MM.1S (cell line): ENCODE data around the gene PIP4K2A.
A peak's percentile ranks its signal among the peaks of the same experiment; 100 is the strongest.

Experiments used
- DNase-seq: peaks from one replicate; pipeline ENCODE4 v3.0.0-alpha.2; 2015
- H2AFZ ChIP-seq: fragments of 300-600 bp; sonication (generic); 2 replicates; pipeline ENCODE4 v1.6.0; 2016; ENCODE audit warnings: antibody characterized with exemption, low read length
- H3F3A ChIP-seq: fragments of 300-600 bp; sonication (generic); 2 replicates; pipeline ENCODE4 v1.6.1; 2016; ENCODE audit warnings: mild to moderate bottlenecking, antibody characterized with exemption, low read length, moderate library complexity, mixed read lengths; ENCODE audit not compliant: insufficient read depth
- H3K27ac ChIP-seq: fragments of 300-600 bp; sonication (generic); 2 replicates; pipeline ENCODE4 v1.5.1; 2016; ENCODE audit warnings: mild to moderate bottlenecking, low read length
- H3K27me3 ChIP-seq: fragments of 300-600 bp; sonication (generic); replicated peaks from 2 replicates; pipeline ENCODE4 v1.6.0; 2016; ENCODE audit warnings: low read length; ENCODE audit not compliant: insufficient read depth
- H3K36me3 ChIP-seq: fragments of 300-600 bp; sonication (generic); replicated peaks from 2 replicates; pipeline ENCODE4 v1.6.1; 2016; ENCODE audit warnings: mild to moderate bottlenecking, low read length, mixed read lengths; ENCODE audit not compliant: insufficient read depth
- H3K4me1 ChIP-seq: fragments of 300-600 bp; sonication (generic); 2 replicates; pipeline ENCODE4 v1.6.1; 2016; ENCODE audit warnings: low read length, mixed read lengths
- H3K4me2 ChIP-seq: fragments of 300-600 bp; sonication (generic); 2 replicates; pipeline ENCODE4 v1.6.0; 2016; ENCODE audit warnings: low read depth, low read length
- H3K4me3 ChIP-seq: fragments of 300-600 bp; sonication (generic); 2 replicates; pipeline ENCODE4 v1.5.1; 2016; ENCODE audit warnings: low read length, mixed read lengths
- H3K79me2 ChIP-seq: fragments of 300-600 bp; sonication (generic); 2 replicates; pipeline ENCODE4 v1.6.1; 2016; ENCODE audit warnings: mixed run types, low read length, mixed read lengths
- H3K9ac ChIP-seq: fragments of 300-600 bp; sonication (generic); 2 replicates; pipeline ENCODE4 v1.6.1; 2016; ENCODE audit warnings: low read length, mixed read lengths
- H3K9me2 ChIP-seq: fragments of 300-600 bp; sonication (generic); replicated peaks from 2 replicates; pipeline ENCODE4 v1.6.1; 2016; ENCODE audit warnings: mild to moderate bottlenecking, low read length, mixed read lengths; ENCODE audit not compliant: insufficient read depth
- H3K9me3 ChIP-seq: fragments of 300-600 bp; sonication (generic); replicated peaks from 2 replicates; pipeline ENCODE4 v1.6.1; 2016; ENCODE audit warnings: mild to moderate bottlenecking, low read length, mixed read lengths; ENCODE audit not compliant: insufficient read depth
- H4K20me1 ChIP-seq: fragments of 300-600 bp; sonication (generic); 2 replicates; pipeline ENCODE4 v1.6.1; 2016; ENCODE audit warnings: mild to moderate bottlenecking, low read length, moderate library complexity, mixed read lengths; ENCODE audit not compliant: insufficient read depth
- EZH2 ChIP-seq: fragments of 300-600 bp; sonication (generic); optimal IDR thresholded peaks from 2 replicates; pipeline ENCODE3; 2017; ENCODE audit warnings: low read depth, mild to moderate bottlenecking, antibody characterized with exemption, low read length, mixed read lengths
- EZH2phosphoT487 ChIP-seq: fragments of 300-600 bp; sonication (generic); IDR thresholded peaks from 2 replicates; pipeline ENCODE4 v1.6.1; 2018; ENCODE audit warnings: antibody characterized with exemption, low read length
- TF ChIP-seq, protein P1 (sequence below): fragments of 300-600 bp; sonication (generic); IDR thresholded peaks from 2 replicates; pipeline ENCODE4 v1.5.1; 2016; ENCODE audit warnings: antibody characterized with exemption, low read length, mixed read lengths

PIP4K2A gene

DNA sequence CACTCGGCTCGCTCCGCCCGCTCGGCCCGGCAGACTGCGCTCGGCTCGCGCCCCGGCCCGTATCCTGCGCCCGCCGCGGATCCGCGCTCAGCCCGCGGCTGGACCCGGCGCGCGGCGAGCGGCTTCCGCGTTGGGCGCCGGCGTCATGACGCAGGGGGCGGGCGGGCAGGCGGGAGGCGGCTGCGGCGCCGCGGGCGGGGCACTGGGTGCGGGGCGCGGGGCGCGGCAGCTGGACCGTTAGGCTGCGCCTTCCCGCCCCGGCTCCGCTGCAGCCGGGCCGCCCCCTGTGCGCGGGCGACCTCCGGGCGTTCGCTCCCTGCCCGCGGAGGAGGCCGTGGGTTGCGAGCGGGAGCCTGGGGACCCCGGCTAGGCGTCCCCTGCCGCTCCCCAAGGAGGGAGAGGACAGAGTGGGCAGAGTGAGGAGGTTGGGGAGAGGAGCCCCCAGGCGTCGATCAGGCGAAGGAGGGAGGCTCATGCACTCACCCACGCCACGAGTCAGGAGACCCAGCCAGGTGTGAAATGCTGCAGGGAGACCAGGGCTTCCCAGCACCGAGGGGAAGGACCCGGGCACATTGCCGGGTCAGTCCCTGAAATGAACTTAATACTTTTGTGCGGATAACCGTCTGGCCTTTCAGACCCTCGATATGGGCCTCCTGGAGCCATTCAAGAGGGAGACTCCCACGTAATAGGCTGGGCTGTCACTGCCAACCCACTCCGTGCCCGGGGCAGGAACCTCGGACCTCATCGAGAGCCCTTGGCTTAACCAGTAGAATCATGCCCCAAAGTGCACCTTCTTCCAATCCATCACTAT lies at the start of gene PIP4K2A:
TSS of gene PIP4K2A (minus strand) at position 100 of the 811 bp plus-strand sequence. CDS start 252 bp downstream, outside the sequence.
- Histone ChIP-seq H3K4me3 (peak within 1 kb of the TSS; percentile 96), H3K4me2 (peak within 1 kb of the TSS; percentile 91), H3K27ac (peak within 1 kb of the TSS; percentile 59; the same call in 1 of the 2 replicates), H3K9me3 (no peaks in the 10 kb centered on the region), H3K79me2 (peaks cover 44% of the 10 kb centered on the region), H3K9ac (peak within 1 kb of the TSS; percentile 81), H3K27me3 (no peaks in the 10 kb centered on the region), H3F3A (no peaks in the 10 kb centered on the region), H3K36me3 (no peaks in the 10 kb centered on the region), H4K20me1 (peaks cover 3% of the 10 kb centered on the region; the same call in 1 of the 2 replicates), H3K4me1 (0 out of 2 replicates have a peak, but pooled peaks cover 12% of the 10 kb centered on the region), H2AFZ (peak within 1 kb of the TSS; percentile 100), H3K9me2 (no peaks in the 10 kb centered on the region)
- TF ChIP-seq EZH2phosphoT487: no peak
- peak; percentile 80 for DNase-seq

- DNase-seq: no peak
- Histone ChIP-seq H3K4me2 (no peak overlapping the region), H3K36me3 (no peaks in the 10 kb centered on the region), H3K9me2 (no peaks in the 10 kb centered on the region), H3F3A (no peaks in the 10 kb centered on the region), H3K27me3 (no peaks in the 10 kb centered on the region), H3K27ac (no peak overlapping the region), H3K9ac (no peak overlapping the region), H3K79me2 (no peaks in the 10 kb centered on the region), H3K4me1 (no peaks in the 10 kb centered on the region), H2AFZ (no peak overlapping the region), H4K20me1 (no peaks in the 10 kb centered on the region), H3K9me3 (no peaks in the 10 kb centered on the region), H3K4me3 (no peak overlapping the region)
- TF ChIP-seq EZH2: no peak
- TF ChIP-seq, protein P1, sequence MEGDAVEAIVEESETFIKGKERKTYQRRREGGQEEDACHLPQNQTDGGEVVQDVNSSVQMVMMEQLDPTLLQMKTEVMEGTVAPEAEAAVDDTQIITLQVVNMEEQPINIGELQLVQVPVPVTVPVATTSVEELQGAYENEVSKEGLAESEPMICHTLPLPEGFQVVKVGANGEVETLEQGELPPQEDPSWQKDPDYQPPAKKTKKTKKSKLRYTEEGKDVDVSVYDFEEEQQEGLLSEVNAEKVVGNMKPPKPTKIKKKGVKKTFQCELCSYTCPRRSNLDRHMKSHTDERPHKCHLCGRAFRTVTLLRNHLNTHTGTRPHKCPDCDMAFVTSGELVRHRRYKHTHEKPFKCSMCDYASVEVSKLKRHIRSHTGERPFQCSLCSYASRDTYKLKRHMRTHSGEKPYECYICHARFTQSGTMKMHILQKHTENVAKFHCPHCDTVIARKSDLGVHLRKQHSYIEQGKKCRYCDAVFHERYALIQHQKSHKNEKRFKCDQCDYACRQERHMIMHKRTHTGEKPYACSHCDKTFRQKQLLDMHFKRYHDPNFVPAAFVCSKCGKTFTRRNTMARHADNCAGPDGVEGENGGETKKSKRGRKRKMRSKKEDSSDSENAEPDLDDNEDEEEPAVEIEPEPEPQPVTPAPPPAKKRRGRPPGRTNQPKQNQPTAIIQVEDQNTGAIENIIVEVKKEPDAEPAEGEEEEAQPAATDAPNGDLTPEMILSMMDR: no peak
- no peak for TF ChIP-seq EZH2phosphoT487
Observed at GRCh38 chr10:22761569-22762220, 47.3 kb upstream of the PIP4K2A start.

DNA sequence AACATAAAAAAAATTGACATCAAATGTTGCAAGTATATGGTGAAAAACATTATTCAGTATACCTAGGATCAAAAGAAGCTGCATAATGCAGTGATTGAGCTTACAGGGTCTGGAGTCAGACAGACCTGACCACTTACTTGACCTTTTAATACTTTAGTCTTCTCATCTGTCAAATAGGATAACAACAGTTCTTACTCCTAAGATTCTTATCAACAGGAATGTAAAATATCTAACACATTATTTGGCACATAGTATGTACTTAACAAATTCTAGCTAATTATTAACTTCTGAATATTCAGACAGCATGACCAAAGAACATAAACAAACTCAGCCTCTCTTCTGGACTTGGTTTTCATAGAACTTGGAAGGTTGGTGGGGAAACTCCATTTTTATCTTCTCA lies 45.6 kb upstream of the PIP4K2A start:
- Histone ChIP-seq H3K9me2 (no peaks in the 10 kb centered on the region), H3K9ac (no peak overlapping the region), H3K4me2 (no peak overlapping the region), H4K20me1 (no peaks in the 10 kb centered on the region), H3F3A (no peaks in the 10 kb centered on the region), H2AFZ (no peak overlapping the region), H3K4me1 (no peaks in the 10 kb centered on the region), H3K27ac (no peak overlapping the region), H3K4me3 (no peak overlapping the region), H3K9me3 (no peaks in the 10 kb centered on the region), H3K79me2 (no peaks in the 10 kb centered on the region), H3K36me3 (no peaks in the 10 kb centered on the region), H3K27me3 (no peaks in the 10 kb centered on the region)
- TF ChIP-seq, protein P1: no peak
- no peak for TF ChIP-seq EZH2
- TF ChIP-seq EZH2phosphoT487: no peak
- no peak for DNase-seq
